Fibroblast of villous mesenchyme (primary cell): ENCODE data around the gene FOXA1. TPM values are rescaled to one million over a fixed set of nuclear protein-coding genes. Genes with fewer than 3 reads are reported as not detected.

ENCODE experiments used
- DNase-seq: peaks from one replicate; pipeline ENCODE4 v3.0.0-alpha.2; 2010; ENCODE audit warnings: low read depth
- H3K4me3 ChIP-seq: 2 replicates; pipeline ENCODE4 v1.5.1; 2011; ENCODE audit warnings: low read depth, mild to moderate bottlenecking, low read length
- total RNA-seq: library from RNA; depleted of rRNA; stranded (reverse); fragments of >200 nt; gene quantifications from 2 replicates; pipeline ENCODE4 v1.2.3, GENCODE V29; 2012
- TF ChIP-seq, protein P1 (sequence below): IDR thresholded peaks from 2 replicates; pipeline ENCODE4 v1.5.1; 2012; ENCODE audit warnings: low read depth, mild to moderate bottlenecking, low read length; ENCODE audit not compliant: insufficient read depth

FOXA1 gene
- total RNA-seq, 1 donor = not detected

DNA sequence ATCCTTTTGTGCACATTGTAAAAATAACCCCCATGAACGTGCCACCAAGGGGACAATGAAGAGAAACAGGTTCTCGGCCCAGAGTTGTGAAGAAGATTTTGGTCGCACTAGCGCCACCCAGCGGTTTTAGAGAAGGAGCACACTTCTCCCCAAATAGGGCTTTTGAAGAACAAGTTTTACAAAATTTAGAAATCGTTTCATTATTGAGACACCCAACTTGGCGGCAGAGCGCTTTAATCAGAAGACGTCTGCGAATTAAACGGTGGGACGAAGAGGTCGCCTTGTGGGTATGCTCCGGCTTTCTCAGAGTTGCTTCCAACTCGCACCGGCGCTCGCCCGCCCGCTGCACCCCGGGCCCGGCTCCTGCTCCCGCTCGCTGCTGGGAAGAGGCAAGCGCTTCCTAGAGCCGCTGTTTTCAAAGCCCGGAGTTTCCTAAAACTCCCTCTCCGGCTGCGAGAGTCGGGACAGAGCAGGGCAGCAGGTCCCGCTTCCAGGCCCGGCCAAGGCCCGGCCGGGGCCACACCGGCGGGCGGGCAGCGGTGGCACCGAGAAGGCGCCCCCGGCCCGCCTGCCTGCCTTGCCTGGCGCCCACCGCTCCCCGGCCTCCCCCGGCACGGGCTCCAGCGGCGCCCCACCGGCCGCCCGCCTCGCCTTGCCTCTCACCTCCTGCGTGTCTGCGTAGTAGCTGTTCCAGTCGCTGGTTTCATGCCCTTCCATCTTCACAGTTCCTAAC is 645 bp downstream of the FOXA1 start:
- DNase-seq = peak; percentile 79
- H3K4me3 ChIP-seq = peak overlapping the region; percentile 65
- TF ChIP-seq, protein P1, sequence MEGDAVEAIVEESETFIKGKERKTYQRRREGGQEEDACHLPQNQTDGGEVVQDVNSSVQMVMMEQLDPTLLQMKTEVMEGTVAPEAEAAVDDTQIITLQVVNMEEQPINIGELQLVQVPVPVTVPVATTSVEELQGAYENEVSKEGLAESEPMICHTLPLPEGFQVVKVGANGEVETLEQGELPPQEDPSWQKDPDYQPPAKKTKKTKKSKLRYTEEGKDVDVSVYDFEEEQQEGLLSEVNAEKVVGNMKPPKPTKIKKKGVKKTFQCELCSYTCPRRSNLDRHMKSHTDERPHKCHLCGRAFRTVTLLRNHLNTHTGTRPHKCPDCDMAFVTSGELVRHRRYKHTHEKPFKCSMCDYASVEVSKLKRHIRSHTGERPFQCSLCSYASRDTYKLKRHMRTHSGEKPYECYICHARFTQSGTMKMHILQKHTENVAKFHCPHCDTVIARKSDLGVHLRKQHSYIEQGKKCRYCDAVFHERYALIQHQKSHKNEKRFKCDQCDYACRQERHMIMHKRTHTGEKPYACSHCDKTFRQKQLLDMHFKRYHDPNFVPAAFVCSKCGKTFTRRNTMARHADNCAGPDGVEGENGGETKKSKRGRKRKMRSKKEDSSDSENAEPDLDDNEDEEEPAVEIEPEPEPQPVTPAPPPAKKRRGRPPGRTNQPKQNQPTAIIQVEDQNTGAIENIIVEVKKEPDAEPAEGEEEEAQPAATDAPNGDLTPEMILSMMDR = peak; percentile 85

DNA sequence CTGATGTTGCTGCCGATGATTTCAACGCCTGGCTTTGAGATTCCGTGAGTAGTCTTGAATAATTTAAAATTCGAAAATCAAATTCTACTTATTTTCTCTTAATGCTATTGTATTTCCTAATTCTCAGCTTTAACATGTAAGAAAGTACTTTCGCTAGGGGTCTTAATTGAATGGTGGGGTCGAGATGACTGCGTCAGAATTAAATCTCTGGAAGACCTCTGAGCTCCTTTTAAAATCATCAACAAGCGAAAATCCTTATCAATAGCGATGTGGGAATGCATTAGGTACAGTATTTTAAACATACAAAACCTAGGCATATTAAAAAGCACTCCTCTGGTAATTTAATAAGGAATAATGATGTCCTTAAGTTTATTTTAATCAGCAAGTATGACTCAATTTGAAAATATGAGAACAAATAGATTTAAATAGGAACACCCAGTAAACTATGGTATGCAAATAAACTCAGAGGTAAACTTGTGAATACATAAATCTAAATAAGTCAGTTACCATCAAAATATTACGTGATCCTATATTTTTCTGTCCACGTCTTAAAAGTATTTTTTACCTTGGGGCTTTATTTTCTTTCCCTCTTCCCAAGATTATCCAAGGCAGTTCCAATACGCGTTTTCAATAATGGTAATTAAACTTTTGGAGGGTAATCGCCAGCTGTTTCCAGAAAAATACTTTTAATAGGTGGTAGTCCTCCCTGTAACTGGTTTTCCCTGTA is 1.4 kb downstream of the FOXA1 start:
- TF ChIP-seq, protein P1 = no peak
- H3K4me3 ChIP-seq = peak overlapping the region; percentile 65
- DNase-seq = no peak

DNA sequence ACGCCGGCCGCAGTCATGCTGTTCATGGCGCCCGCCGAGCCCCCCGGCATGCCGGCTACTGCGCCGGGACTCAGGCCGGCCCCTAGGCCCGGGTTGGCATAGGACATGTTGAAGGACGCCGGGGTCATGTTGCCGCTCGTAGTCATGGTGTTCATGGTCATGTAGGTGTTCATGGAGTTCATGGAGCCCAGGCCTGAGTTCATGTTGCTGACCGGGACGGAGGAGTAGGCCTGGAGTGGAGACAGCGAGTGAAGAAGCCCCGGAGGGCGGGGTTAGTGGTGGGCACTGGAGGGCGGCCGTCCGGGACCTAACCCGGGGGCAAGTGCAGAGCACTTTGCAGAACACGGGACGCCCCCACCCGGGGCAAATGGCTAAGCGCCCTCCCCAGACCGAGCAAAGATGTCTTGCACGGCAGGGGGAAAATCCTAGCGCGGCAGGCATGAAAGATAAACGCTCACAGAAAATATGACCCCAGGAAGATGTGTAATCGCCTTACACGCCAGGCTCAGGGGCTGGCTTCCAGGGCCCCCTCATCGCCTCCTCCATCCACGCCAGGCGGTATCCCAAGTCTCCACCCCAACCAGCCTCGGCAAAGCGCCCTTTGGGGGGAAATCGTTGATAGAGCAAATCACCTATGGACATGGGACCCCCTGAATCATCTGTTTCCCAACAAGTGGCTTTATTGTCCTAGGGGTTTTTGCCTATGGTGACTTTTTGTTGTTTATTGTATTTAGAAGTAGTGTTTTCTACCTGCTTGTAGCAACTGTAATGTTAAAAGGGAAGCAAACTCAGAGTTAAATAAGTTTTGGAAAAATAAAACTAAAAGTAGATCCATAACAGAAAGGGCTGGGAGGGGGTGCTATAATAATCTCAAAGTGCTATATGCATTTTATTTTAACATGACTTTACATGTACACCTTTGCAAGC is 2.3 kb downstream of the FOXA1 start:
- TF ChIP-seq, protein P1 = no peak
- DNase-seq = no peak
- H3K4me3 ChIP-seq = no peak overlapping the region

DNA sequence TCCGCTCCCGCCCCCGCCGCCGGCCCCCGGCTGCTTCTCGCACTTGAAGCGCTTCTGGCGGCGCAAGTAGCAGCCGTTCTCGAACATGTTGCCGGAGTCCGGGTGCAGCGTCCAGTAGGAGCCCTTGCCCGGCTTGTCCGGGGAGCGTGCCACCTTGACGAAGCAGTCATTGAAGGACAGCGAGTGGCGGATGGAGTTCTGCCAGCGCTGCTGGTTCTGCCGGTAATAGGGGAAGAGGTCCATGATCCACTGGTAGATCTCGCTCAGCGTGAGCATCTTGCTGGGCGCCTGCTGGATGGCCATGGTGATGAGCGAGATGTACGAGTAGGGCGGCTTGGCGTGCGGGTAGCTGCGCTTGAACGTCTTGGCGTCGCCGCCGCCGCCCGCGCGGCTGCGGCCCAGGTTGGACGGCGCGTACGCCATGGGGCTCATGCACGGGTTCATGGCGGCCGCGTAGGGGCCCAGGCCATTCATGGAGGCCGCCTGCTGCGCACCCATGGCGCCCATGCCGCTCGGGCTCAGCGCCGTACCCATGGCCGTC is 3.0 kb downstream of the FOXA1 start:
- TF ChIP-seq, protein P1 = no peak
- H3K4me3 ChIP-seq = no peak overlapping the region
- no peak for DNase-seq

DNA sequence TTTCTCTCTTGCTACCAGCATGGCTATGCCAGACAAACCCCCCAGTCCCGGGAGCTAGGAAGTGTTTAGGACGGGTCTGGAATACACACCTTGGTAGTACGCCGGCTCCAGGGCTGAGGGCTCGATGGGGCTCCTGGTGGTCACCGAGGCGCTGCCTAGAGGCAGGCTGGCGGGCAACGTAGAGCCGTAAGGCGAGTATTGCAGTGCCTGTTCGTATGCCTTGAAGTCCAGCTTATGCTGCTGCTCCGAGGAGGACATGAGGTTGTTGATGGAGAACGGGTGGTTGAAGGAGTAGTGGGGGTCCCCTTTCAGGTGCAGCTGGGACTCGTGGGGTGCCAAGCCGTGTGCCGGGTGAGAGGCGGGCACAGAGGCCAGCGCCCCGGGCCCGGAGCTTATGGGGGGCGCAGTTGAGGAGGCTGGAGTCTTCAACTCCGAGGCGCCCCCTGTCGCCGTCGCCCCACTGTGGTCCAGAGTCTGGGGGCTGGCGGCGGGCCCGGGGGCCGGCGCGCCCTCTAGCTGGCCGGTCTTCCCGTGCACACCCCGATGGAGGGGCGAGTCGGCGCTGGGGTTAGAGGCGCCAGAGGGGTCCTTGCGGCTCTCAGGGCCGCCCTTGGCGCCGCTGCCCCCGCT is 3.6 kb downstream of the FOXA1 start:
- TF ChIP-seq, protein P1 = no peak
- no peak for DNase-seq
- H3K4me3 ChIP-seq = no peak overlapping the region
